ENCODE results near the gene ANKRD60. TPM values are rescaled to one million over a fixed set of nuclear protein-coding genes. Genes with fewer than 3 reads are reported as not detected.

The ANKRD60 gene
- total RNA-seq, 3 donors from 2014 or later: not detected

- no peaks in the 10 kb centered on the region for H3K4me1 ChIP-seq
- DNase-seq (ENCODE audit: low spot score in 2 of 2): no peak
- TF ChIP-seq POLR2AphosphoS5 (IDR thresholded peaks at IDR 0.05) (no peak), POLR2A (IDR thresholded peaks at IDR 0.05) (no peak), CTCF (IDR thresholded peaks at IDR 0.05) (no peak)
- peaks cover 5 to 12% of the 10 kb centered on the region in 2 donors for H3K9me3 ChIP-seq
- H3K36me3 ChIP-seq: no peaks in the 10 kb centered on the region
- peaks cover 0 to 79% of the 10 kb centered on the region in 2 donors for H3K27me3 ChIP-seq
- intact Hi-C loops (cut with DNase I; ENCODE audit: low total_unique reads): no loop called here
- no peak overlapping the region for H3K4me3 ChIP-seq
- H3K27ac ChIP-seq: no peak overlapping the region
These were observed 5.0 kb downstream of the ANKRD60 start for GRCh38 chr20:58223358-58223941.

GRCh38 chr20:58222446-58222845, 6.0 kb downstream of the ANKRD60 start:
- TF ChIP-seq CTCF (IDR thresholded peaks at IDR 0.05) (no peak), POLR2AphosphoS5 (IDR thresholded peaks at IDR 0.05) (no peak), POLR2A (IDR thresholded peaks at IDR 0.05) (no peak)
- Histone ChIP-seq H3K27me3 (peaks cover 0 to 75% of the 10 kb centered on the region in 2 donors), H3K9me3 (peaks cover 7 to 17% of the 10 kb centered on the region in 2 donors), H3K27ac (no peak overlapping the region), H3K36me3 (no peaks in the 10 kb centered on the region), H3K4me3 (no peak overlapping the region), H3K4me1 (no peaks in the 10 kb centered on the region)
- no peak for DNase-seq (ENCODE audit: low spot score in 2 of 2)
- intact Hi-C loops (cut with DNase I; ENCODE audit: low total_unique reads): no loop called here

GRCh38 chr20:58219342-58219700, 9.1 kb downstream of the ANKRD60 start:
- H3K27me3 ChIP-seq: peaks cover 0 to 57% of the 10 kb centered on the region in 2 donors
- H3K9me3 ChIP-seq: peaks cover 7 to 17% of the 10 kb centered on the region in 2 donors
- no peaks in the 10 kb centered on the region for H3K36me3 ChIP-seq
- H3K4me3 ChIP-seq: no peak overlapping the region
- intact Hi-C loops (cut with DNase I; ENCODE audit: low total_unique reads): no loop called here
- DNase-seq (ENCODE audit: low spot score in 2 of 2): no peak
- no peaks in the 10 kb centered on the region for H3K4me1 ChIP-seq
- TF ChIP-seq POLR2A (IDR thresholded peaks at IDR 0.05) (no peak), CTCF (IDR thresholded peaks at IDR 0.05) (no peak), POLR2AphosphoS5 (IDR thresholded peaks at IDR 0.05) (no peak)
- no peak overlapping the region for H3K27ac ChIP-seq

GRCh38 chr20:58218665-58219341, 9.7 kb downstream of the ANKRD60 start:
- TF ChIP-seq POLR2A (IDR thresholded peaks at IDR 0.05): no peak
- no peak for TF ChIP-seq CTCF (IDR thresholded peaks at IDR 0.05)
- no peak for TF ChIP-seq POLR2AphosphoS5 (IDR thresholded peaks at IDR 0.05)
- DNase-seq (ENCODE audit: low spot score in 2 of 2): no peak
- Histone ChIP-seq H3K27ac (no peak overlapping the region), H3K27me3 (peaks cover 0 to 55% of the 10 kb centered on the region in 2 donors), H3K4me1 (no peaks in the 10 kb centered on the region), H3K9me3 (peaks cover 7 to 17% of the 10 kb centered on the region in 2 donors), H3K4me3 (no peak overlapping the region), H3K36me3 (no peaks in the 10 kb centered on the region)
- intact Hi-C loops (cut with DNase I; ENCODE audit: low total_unique reads): no loop called here

GRCh38 chr20:58216334-58216733, 12.1 kb downstream of the ANKRD60 start:
- H3K4me1 ChIP-seq: no peaks in the 10 kb centered on the region
- H3K27ac ChIP-seq: no peak overlapping the region
- no peak for DNase-seq (ENCODE audit: low spot score in 2 of 2)
- H3K9me3 ChIP-seq: peaks cover 7 to 17% of the 10 kb centered on the region in 2 donors
- intact Hi-C loops (cut with DNase I; ENCODE audit: low total_unique reads): no loop called here
- TF ChIP-seq POLR2A (IDR thresholded peaks at IDR 0.05) (no peak), CTCF (IDR thresholded peaks at IDR 0.05) (no peak), POLR2AphosphoS5 (IDR thresholded peaks at IDR 0.05) (no peak)
- peaks cover 0 to 40% of the 10 kb centered on the region in 2 donors for H3K27me3 ChIP-seq
- H3K4me3 ChIP-seq: no peak overlapping the region
- no peaks in the 10 kb centered on the region for H3K36me3 ChIP-seq

All from breast epithelium (tissue), 4 donors.